ENCODE results near the gene ASIC2.

- no peak for TF ChIP-seq TSHZ1 (tag by site-specific recombination; IDR thresholded peaks at IDR 0.05; ENCODE audit: borderline replicate concordance)
- TF ChIP-seq ZNF626 (tag by site-specific recombination; IDR thresholded peaks at IDR 0.05): no peak
Observed at GRCh38 chr17:33046361-33047255, 246.5 kb downstream of the ASIC2 start.
